NCI-H1105 treated with DMSO at 0.1 percent for 48 hours (cell line): ENCODE results near the gene ABCA3.
"Not testable (repeated sequence)": the region's sequence is repeated elsewhere in the genome, so short reads cannot be mapped to it uniquely, and the experiment has no call there.

Source experiments
- DNase-seq: peaks from one replicate; lab custom pipeline; 2025; lab: John Stamatoyannopoulos, UW

ABCA3 gene

GRCh38 chr16:2252806-2253148 lies 87.8 kb downstream of the ABCA3 start:
- no peak for DNase-seq

- DNase-seq: peak; percentile 77
Measured at GRCh38 chr16:2251296-2252111, 89.0 kb downstream of the ABCA3 start, which contains the start of gene ECI1. Gene ECI1, minus strand, starts transcription at chr16:2251587. Its CDS starts 21 bp downstream, at chr16:2251566.

DNA sequence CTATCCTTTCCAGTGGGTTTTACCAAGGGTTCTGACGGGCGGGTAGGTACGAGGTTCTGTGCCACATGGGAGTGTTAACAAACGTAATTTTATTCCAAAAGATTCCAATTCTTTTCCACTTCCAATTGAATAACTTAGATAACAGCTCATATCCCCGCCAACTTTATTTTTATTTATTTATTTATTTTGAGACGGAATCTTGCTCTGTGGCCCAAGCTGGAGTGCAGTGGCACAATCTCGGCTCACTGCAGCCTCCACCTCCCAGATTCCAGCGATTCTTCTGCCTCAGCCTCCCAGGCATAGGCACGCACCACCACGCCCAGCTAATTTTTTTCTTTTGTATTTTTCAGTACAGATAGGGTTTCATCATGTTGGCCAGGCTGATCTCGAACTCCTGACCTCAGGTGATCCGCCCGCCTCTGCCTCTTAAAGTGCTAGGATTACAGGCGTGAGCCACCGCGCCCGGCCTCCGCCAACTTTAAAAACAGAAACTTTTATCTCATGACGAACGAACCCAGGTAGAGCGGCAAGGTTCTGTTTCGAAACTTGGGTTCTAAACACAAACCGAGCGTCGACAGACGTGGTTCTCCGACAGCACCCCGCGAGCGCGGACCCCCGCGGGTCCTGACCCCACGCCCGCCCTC lies 89.8 kb downstream of the ABCA3 start:
- no peak for DNase-seq

DNA sequence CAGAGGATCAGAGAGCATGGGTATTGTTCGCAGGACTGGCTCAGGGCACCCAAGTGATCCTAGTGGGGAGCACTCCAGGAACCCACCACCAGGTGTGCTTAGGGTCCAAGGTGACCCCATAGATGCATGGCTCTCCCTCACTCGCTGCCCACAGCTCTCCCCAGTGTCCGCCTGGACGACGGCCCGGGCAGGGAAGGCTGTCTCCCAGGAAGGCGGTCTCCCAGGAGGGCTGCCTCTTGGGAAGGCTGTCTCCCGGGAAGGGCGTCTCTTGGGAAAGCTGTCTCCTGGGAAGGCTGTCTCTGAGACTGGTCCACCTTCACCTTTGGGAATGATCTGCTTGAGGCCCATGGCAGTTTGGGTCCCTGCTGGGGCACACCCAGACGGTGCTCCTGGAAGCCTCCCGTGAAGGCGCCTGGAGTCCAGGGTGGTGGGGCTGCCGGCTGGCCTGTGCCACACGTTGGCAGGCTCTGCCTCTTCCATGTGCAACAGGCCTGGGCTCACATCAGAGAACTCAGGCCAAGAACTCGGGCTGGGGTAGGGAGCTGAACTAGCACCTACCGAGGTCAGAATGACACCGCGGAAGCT lies 94.1 kb downstream of the ABCA3 start:
- no peak for DNase-seq

- no peak for DNase-seq
Measured at GRCh38 chr16:2244926-2245795, 95.4 kb downstream of the ABCA3 start.

DNA sequence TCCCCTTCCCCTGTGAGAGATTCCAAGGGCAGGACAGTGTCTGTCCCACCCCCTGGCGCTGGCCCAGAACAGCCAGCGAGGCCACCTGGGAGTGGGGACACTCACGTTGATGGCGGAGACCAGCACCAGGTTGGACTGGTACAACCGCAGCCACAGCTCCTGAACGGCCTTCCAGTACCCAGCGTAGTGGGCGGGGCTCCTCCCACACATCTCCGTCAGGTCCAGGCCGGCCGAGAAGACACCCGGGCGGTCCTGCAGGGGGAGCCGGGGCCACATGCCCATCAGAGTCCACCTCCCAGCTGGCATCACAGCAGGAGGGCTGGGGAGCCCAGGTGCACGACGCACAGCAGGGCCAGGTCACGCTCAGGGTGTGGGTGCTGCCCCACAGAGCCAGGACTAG lies 96.2 kb downstream of the ABCA3 start:
- DNase-seq: no peak

GRCh38 chr16:2243781-2244180 lies 96.7 kb downstream of the ABCA3 start:
- no peak for DNase-seq

DNA sequence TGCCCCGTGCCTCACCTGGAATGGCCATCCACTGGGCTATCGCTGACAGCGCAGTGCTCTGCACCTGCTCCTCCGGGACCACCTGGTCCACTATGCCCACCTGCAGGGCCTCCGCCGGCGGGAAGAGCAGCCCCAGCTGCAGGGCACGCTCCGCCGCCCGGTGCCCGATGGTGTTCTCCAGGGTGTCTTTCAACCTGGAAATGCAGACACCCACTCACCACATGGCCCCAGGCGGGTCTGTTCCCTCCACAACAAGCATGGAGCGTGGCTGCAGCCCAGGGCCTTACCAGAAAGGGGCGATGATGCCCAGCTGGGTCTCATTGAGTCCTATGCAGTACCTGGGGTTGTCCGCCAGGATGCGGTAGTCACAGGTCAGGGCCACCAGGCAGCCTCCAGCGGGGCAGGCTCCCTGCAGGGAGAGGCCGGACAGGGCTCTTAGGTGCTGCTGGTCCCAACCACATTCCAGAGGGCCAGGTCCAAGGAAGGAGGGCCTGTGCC lies 97.4 kb downstream of the ABCA3 start:
- no peak for DNase-seq

DNA sequence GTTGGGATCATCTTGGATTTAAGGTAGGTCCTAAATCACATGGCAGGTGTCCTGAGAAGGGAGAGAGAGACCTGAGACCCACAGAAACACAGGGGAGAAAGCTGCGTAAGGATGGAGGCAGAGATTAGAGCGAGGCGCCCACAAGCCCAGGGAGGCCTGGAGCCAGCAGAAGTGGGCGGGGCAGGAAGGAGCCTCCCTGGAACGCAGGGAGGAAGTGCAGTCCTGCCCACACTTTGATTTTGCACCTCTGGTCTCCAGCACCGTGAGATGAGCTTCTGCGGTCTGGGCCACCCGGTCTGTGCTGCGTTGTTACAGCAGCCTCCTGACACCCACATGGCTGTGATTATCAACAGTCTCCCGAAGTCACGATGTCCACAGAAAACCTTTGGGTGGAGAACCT lies 97.9 kb downstream of the ABCA3 start:
- DNase-seq: no peak

DNA sequence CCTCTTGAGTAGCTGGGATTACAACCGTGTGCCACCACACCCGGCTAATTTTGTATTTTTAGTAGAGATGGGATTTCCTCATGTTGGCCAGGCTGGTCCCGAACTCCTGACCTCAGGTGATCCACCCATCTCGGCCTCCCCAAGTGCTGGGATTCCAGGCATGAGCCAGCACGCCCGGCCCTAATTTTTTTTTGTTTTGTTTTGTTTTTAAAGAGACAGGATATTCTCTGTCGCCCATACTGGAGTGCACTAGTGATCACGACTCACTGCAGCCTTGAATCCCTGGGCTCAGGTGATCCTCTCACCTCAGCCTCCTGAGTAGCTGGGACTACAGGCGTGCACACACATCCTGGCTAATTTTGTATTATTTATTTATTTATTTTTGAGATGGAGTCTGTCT lies 100.2 kb downstream of the ABCA3 start:
- not testable (repeated sequence) for DNase-seq

GRCh38 chr16:2238838-2239675 lies 101.5 kb downstream of the ABCA3 start:
- DNase-seq: no peak

DNA sequence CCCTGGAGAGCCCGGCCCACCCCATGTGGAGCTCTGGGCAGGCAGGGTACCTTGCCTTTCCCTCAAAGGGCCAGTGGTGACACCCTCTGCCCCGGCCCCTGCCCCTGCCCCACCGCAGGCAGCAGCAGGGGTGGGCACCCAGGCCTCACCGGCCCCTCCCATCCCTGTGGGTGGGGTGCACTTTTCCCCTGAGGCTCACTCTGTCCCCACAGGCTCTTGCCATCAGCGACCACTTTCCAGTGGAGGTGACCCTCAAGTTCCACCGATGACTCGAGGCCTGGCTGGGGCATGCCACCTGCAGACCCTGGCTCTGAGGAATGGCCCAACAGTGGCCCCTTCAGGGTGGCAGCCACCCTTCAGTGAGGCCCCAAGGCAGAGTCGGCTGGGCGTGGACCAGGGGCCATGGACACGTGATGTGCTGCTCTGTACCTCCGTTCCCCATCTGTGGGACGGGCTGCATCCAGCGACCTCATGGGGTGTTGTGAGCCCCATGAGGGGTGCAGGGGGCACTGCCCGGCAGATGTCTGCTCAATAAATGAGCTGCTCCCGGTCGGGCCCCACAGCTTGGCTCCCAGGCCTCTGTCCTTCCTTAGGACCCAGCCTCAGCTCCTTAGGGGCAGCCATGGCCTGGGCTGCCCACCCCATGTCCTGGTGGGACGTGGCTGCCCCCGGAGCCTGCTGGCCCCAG lies 102.2 kb downstream of the ABCA3 start:
- DNase-seq: no peak

DNA sequence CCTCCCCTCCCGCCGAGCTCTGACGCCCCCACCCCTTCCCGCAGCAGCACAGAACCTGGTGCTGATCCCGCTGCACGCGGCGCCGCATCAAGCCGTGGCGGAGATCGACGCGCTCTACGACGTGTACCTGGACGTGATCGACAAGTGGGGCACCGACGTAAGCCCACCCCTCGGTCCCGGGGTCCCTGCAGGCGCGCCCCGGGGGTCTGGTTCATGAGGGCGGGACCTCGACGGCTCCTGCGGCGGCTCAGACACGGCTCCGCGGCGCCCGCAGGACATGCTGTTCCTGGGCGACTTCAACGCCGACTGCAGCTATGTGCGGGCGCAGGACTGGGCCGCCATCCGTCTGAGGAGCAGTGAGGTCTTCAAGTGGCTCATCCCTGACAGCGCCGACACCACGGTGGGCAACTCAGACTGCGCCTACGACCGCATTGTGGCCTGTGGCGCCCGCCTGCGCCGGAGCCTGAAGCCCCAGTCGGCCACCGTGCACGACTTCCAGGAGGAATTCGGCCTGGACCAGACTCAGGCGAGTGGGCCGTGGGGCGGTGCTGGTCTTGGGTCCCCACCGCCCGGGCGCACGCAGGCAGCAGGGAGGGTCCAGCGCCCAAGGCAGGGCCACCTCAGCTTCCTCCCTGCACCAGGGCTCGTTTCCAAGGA lies 102.9 kb downstream of the ABCA3 start:
- peak; percentile 6 for DNase-seq

DNA sequence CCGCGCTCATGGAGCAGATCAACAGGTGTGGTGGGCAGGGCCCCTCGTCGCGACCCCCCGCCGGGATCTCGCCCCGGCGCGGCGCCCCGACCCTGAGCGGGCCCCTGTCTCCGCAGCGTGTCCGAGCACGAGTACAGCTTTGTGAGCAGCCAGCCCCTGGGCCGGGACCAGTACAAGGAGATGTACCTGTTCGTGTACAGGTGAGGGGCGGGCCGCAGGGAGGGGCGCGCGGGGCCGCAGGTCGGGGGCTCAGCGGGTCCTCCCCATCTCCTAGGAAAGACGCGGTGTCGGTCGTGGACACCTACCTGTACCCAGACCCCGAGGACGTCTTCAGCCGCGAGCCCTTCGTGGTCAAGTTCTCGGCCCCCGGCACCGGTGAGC lies 103.4 kb downstream of the ABCA3 start:
- no peak for DNase-seq

GRCh38 chr16:2236337-2237101 lies 104.0 kb downstream of the ABCA3 start, which contains the start of gene DNASE1L2:
Gene DNASE1L2, plus strand, starts transcription at chr16:2236444. Its CDS starts 373 bp downstream, at chr16:2236817.
- no peak for DNase-seq

DNA sequence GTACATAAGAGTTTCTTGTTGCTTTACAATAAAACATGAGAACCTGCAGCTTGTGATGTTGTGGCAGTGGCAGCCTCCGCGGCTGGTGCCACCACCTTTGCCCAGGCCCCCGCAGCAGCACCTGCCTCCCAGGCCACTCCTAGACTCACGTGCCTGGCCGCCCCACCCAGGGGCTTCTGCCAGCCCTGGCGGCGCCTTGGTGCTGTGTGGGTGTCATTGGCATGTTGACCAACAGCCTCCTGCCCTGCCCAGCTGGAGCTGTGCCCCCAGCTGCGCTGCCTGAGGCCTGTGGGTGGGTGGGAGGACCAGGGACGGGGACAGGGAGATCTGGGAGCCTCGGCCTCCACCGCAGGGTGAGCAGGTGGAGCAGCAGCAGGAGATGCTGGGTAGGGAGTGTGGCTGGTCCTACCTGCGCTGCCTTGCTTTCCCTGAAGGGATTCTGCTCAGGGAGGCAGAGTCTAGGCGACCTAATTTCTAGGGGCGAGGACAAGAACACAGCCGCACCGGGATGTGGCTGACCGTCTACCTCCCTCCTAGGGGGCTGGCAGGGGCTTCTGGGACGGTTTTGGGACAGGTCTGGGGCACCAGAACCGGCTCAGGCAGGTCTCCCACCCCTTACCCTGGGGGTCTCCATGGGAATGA lies 104.7 kb downstream of the ABCA3 start:
- no peak for DNase-seq

GRCh38 chr16:2235234-2235651 lies 105.3 kb downstream of the ABCA3 start:
- DNase-seq: no peak

DNA sequence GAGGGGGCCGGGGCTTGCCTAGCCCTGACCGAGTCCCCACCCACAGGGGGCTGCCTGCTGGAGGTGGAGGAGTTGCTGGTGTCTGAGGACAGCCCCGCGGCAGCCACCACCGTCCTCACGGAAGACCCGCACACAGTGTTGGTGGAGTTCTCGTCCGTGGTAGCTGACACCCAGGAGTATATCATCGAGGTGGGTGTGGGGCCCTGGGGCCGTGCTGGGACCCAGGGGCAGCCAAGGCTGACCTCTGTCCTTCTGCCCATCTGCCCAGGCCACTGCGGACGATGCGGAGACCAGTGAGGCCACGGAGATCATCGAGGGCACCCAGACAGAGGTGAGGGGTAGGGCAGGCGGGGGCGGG lies 105.7 kb downstream of the ABCA3 start:
- no peak for DNase-seq
